Mesenchymal stem cell (in vitro differentiated cells and primary cell): Measurements from ENCODE around the gene DBNDD2.

ENCODE experiments used
- DNase-seq: peaks from one replicate; pipeline ENCODE4 v3.0.0-alpha.2; 2013
- H2AFZ ChIP-seq: one replicate; pipeline ENCODE4 v1.6.1; 2013; ENCODE audit warnings: low read depth, mild to moderate bottlenecking, control low read depth, inconsistent platforms, low read length, moderate library complexity
- H2AK5ac ChIP-seq: 2 replicates; pipeline ENCODE4 v1.6.1; 2013; ENCODE audit warnings: low read length, moderate library complexity, mild to moderate bottlenecking, inconsistent platforms; ENCODE audit not compliant: severe bottlenecking
- H2BK120ac ChIP-seq: one replicate; pipeline ENCODE4 v1.6.1; 2013; ENCODE audit warnings: low read depth, mild to moderate bottlenecking, inconsistent platforms, low read length, moderate library complexity
- H2BK12ac ChIP-seq, 2 experiments: one replicate each; pipeline ENCODE4 v1.6.1; 2013; ENCODE audit warnings: inconsistent platforms in 2 of 2, low read length in 2 of 2, mild to moderate bottlenecking in 2 of 2, moderate library complexity in 2 of 2, control low read depth in 1 of 2
- H2BK15ac ChIP-seq: one replicate; pipeline ENCODE4 v1.6.1; 2013; ENCODE audit warnings: mild to moderate bottlenecking, low read depth, inconsistent platforms; ENCODE audit not compliant: poor library complexity, severe bottlenecking
- H2BK5ac ChIP-seq: 2 replicates; pipeline ENCODE4 v1.6.1; 2013; ENCODE audit warnings: low read depth, mild to moderate bottlenecking, low read length, control low read depth, inconsistent platforms; ENCODE audit not compliant: poor library complexity, severe bottlenecking
- H3K14ac ChIP-seq, 2 experiments: one replicate each; pipeline ENCODE4 v1.6.1; 2013; ENCODE audit warnings: inconsistent platforms in 2 of 2, low read length in 2 of 2, control low read depth in 1 of 2, mild to moderate bottlenecking in 1 of 2, moderate library complexity in 1 of 2
- H3K18ac ChIP-seq, 2 experiments: one replicate each; pipeline ENCODE4 v1.6.1; 2013; ENCODE audit warnings: inconsistent platforms in 2 of 2, low read length in 2 of 2, control low read depth in 1 of 2, low read depth in 1 of 2, mild to moderate bottlenecking in 1 of 2
- H3K23ac ChIP-seq, 2 experiments: one replicate each; pipeline ENCODE4 v1.6.1; 2013; ENCODE audit warnings: inconsistent platforms in 2 of 2, low read length in 2 of 2, mild to moderate bottlenecking in 2 of 2, moderate library complexity in 2 of 2, control low read depth in 1 of 2
- H3K27ac ChIP-seq: 2 replicates; pipeline ENCODE4 v1.5.1; 2013; ENCODE audit warnings: mild to moderate bottlenecking, moderate library complexity, low read length, control low read depth, inconsistent platforms; ENCODE audit not compliant: poor library complexity, severe bottlenecking
- H3K27me3 ChIP-seq, 2 experiments: 2 replicates each; pipeline versions ENCODE4 v1.6.1 to v1.7.0; 2013; ENCODE audit warnings: low read length in 2 of 2, mild to moderate bottlenecking in 2 of 2, moderate library complexity in 2 of 2, control low read depth in 1 of 2, inconsistent platforms in 1 of 2; ENCODE audit not compliant: control insufficient read depth in 1 of 2, insufficient read depth in 1 of 2
- H3K36me3 ChIP-seq, 2 experiments: 2 replicates each; pipeline versions ENCODE4 v1.6.1 to v1.7.0; 2013; ENCODE audit warnings: low read length in 2 of 2, control low read depth in 1 of 2, inconsistent platforms in 1 of 2, low read depth in 1 of 2, mild to moderate bottlenecking in 1 of 2; ENCODE audit not compliant: insufficient read depth in 2 of 2, control insufficient read depth in 1 of 2
- H3K4ac ChIP-seq, 2 experiments: one replicate each; pipeline ENCODE4 v1.6.1; 2013; ENCODE audit warnings: inconsistent platforms in 2 of 2, low read length in 2 of 2, mild to moderate bottlenecking in 2 of 2, moderate library complexity in 2 of 2, control low read depth in 1 of 2, low read depth in 1 of 2
- H3K4me1 ChIP-seq: 2 replicates; pipeline ENCODE4 v1.6.1; 2013; ENCODE audit warnings: low read depth, low read length, control low read depth; ENCODE audit not compliant: control insufficient read depth, insufficient read depth
- H3K4me2 ChIP-seq: 2 replicates; pipeline ENCODE4 v1.6.1; 2013; ENCODE audit warnings: low read length, mild to moderate bottlenecking, inconsistent platforms; ENCODE audit not compliant: poor library complexity, severe bottlenecking
- H3K4me3 ChIP-seq, 2 experiments: 2 replicates each; pipeline versions ENCODE4 v1.5.1 to v1.7.0; 2013; ENCODE audit warnings: low read length in 2 of 2, mild to moderate bottlenecking in 2 of 2, control low read depth in 1 of 2, low read depth in 1 of 2; ENCODE audit not compliant: insufficient read depth in 1 of 2
- H3K79me1 ChIP-seq: replicated peaks from 2 replicates; pipeline ENCODE4 v1.6.1; 2013; ENCODE audit warnings: mild to moderate bottlenecking, control low read depth, low read length, inconsistent platforms; ENCODE audit not compliant: poor library complexity, severe bottlenecking
- H3K9ac ChIP-seq: 2 replicates; pipeline ENCODE4 v1.7.0; 2013; ENCODE audit warnings: mild to moderate bottlenecking, low read length, moderate library complexity
- H3K9me3 ChIP-seq: 2 replicates; pipeline ENCODE4 v1.7.0; 2013; ENCODE audit warnings: mild to moderate bottlenecking, low read length; ENCODE audit not compliant: control insufficient read depth
- H4K8ac ChIP-seq: one replicate; pipeline ENCODE4 v1.6.1; 2013; ENCODE audit warnings: inconsistent platforms, mild to moderate bottlenecking, low read length, moderate library complexity
- H4K91ac ChIP-seq: one replicate; pipeline ENCODE4 v1.6.1; 2013; ENCODE audit warnings: mild to moderate bottlenecking, low read length, inconsistent platforms
- WGBS: methylation state at CpG from one replicate; pipeline ENCODE4 v1.1.7; 2013; ENCODE audit warnings: mixed read lengths; 5-methylcytosine and 5-hydroxymethylcytosine counted together

Gene DBNDD2

DNA sequence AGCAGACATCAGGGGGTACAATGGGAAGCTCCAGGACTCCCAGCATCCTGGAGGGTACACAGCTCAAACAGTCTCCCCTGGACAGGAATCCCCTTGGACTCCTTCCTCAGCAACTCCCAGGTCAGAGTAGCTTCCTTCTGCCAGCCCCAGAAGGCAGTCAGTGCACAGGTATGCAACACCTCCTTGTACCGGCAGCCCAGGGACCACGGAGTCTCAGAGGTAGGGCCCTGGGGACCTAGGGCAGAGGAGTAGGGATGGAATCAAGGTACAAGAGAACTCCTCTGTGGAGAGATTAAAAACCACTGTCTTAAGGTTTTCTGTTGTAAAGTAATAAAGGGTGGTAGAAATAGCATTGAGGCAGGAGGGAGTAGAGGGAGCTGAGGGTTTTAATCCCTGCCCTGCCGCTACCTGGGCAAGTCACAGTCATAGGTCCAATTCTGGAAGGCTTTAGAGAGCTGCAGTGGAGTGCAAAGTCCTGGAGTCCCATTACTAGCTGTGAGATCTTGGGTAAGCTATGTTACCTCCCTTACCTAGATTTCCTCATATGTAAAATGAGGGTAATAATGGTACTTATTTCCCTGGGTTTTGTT, 37.4 kb upstream of the DBNDD2 start:
- peaks cover 35 to 41% of the 10 kb centered on the region in 2 experiments for H3K36me3 ChIP-seq
- DNase-seq: no peak
- H3K27ac ChIP-seq: no peak overlapping the region
- H4K8ac ChIP-seq: no peak overlapping the region
- no peak overlapping the region for H3K9ac ChIP-seq
- no peaks in the 10 kb centered on the region for H3K9me3 ChIP-seq
- no peak overlapping the region for H3K4ac ChIP-seq
- no peak overlapping the region for H2BK12ac ChIP-seq
- over 99% methylated on average over 3 of the region's 3 CpGs for WGBS
- H2AK5ac ChIP-seq: no peak overlapping the region
- peaks cover 11% of the 10 kb centered on the region for H3K4me1 ChIP-seq
- H3K23ac ChIP-seq: no peak overlapping the region
- no peak overlapping the region for H2BK5ac ChIP-seq
- H3K4me3 ChIP-seq: no peak overlapping the region
- H3K4me2 ChIP-seq: no peak overlapping the region
- no peak overlapping the region for H3K18ac ChIP-seq
- H3K14ac ChIP-seq: no peak overlapping the region
- H3K79me1 ChIP-seq: peaks cover 28% of the 10 kb centered on the region
- no peaks in the 10 kb centered on the region for H3K27me3 ChIP-seq
- H2BK15ac ChIP-seq: no peak overlapping the region
- H4K91ac ChIP-seq: no peak overlapping the region
- no peak overlapping the region for H2AFZ ChIP-seq
- H2BK120ac ChIP-seq: no peak overlapping the region

DNA sequence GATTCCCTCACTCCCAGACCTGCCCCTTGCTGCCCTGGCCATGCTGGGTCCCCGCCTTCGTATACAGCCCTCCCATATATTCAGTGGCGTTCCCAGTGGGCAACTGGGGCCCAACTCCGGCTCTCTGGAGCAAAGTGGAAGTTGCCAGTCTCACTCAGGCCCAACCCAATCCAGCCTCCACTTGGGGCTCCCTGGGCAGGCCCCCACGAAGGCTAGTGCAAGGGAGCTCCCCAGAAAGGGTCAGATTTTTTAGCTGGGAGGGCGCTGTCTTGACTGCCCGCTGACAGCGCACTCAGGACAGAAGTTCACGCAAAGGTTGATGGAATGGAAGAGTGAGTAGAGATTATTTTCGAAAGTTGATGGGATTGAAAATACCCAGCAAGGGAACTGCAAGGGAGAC, 35.8 kb upstream of the DBNDD2 start:
- H3K9me3 ChIP-seq: no peaks in the 10 kb centered on the region
- H3K4me3 ChIP-seq: no peak overlapping the region
- WGBS: 94% methylated on average over 10 of the region's 10 CpGs
- H2BK5ac ChIP-seq: no peak overlapping the region
- H3K27ac ChIP-seq: no peak overlapping the region
- no peak overlapping the region for H4K91ac ChIP-seq
- H3K14ac ChIP-seq: no peak overlapping the region
- peaks cover 12% of the 10 kb centered on the region for H3K4me1 ChIP-seq
- no peak overlapping the region for H2AK5ac ChIP-seq
- peaks cover 24 to 25% of the 10 kb centered on the region in 2 experiments for H3K36me3 ChIP-seq
- no peak for DNase-seq
- no peak overlapping the region for H2BK120ac ChIP-seq
- H3K9ac ChIP-seq: no peak overlapping the region
- H3K18ac ChIP-seq: no peak overlapping the region
- H3K79me1 ChIP-seq: peaks cover 18% of the 10 kb centered on the region
- no peak overlapping the region for H3K23ac ChIP-seq
- H3K27me3 ChIP-seq: no peaks in the 10 kb centered on the region
- H2AFZ ChIP-seq: no peak overlapping the region
- H3K4me2 ChIP-seq: no peak overlapping the region
- H2BK12ac ChIP-seq: no peak overlapping the region
- H3K4ac ChIP-seq: no peak overlapping the region
- H4K8ac ChIP-seq: no peak overlapping the region
- no peak overlapping the region for H2BK15ac ChIP-seq

DNA sequence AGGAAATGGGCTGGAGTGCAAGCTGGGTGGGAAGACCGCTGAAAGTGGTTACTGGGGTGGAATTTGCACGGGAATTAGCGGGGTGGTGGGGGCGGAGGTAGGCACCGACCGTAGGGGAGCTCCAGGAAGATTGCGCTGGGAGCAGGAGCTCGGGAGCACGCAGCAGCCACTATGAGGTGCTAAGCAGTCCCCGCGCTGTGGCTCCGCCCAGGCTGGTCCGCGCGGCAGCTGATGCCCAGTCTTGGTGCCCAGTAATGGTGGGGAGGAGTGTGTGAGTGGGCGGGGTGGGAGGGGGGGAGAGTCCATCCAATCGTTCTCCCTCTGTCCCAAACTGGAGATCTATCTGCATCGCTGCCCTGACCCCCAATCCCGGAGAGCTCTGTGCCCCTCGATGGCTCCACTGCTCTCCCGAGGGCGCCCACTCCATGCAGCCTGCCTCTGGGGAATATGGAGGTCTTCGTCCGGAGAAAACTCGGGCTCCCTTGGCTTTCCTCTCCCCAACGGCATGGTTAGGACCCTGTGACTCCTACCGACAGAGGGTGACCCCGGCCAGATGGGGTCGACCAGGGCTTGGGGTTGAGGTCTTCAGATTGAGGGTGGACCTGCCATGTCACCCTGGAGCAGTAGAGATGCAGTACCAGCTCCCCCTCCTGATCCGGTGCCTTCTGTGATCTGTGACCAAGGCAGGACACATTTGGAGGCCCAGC, 35.3 kb upstream of the DBNDD2 start:
- no peak overlapping the region for H3K23ac ChIP-seq

DNA sequence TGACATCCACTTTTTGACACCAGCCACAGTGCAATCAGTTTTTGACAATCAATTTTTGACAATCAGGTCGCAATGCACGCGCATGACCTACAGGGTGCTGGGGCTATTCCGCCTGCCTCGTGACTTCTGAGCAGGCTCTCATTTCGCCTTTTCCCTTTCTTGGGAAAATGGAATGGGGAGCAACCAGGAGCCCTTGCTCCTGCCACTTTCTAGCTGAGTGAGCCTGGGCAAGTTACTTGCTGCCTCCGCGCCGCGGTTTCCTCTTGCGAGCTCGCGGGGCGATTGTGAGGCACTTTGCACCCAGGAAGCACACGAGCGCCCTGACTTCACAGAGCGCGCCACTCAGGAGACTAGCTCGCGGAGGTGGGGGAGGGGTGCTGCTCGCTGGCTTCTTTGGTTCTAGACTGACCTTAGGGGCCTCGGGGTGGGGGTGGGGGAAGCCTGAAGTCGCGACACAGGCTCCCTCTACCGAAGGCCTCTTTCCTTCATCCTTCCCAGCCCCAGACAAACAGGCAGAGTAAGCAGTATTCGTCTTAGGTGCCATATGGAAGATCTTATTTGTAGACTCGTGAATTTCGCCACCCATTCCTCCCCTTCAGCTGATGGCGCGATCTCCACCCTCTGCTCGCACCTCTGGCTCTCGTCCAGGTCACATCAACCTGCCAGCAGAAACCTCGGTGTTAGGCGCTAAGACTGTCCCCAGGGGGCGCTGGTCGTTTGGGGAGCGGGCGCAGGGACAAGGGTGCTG, 34.6 kb upstream of the DBNDD2 start:
- no peak overlapping the region for H4K91ac ChIP-seq
- H4K8ac ChIP-seq: peak overlapping the region; percentile 88
- no peak overlapping the region for H3K27ac ChIP-seq
- WGBS: 17% methylated on average over 26 of the region's 38 CpGs
- H3K4me3 ChIP-seq: peak overlapping the region; percentile 14 to 85
- peaks cover 14% of the 10 kb centered on the region for H3K4me1 ChIP-seq
- no peak overlapping the region for H2BK12ac ChIP-seq
- H2AFZ ChIP-seq: peak overlapping the region; percentile 3
- H2BK120ac ChIP-seq: no peak overlapping the region
- H2BK5ac ChIP-seq: no peak overlapping the region
- DNase-seq: peak; percentile 80
- H3K14ac ChIP-seq: no peak overlapping the region
- peak overlapping the region; percentile 57 for H3K4me2 ChIP-seq
- peak overlapping the region; percentile 83 for H3K9ac ChIP-seq
- H3K18ac ChIP-seq: peak overlapping the region in 1 of 2 experiments; percentile 37
- H2BK15ac ChIP-seq: peak overlapping the region; percentile 19
- H3K4ac ChIP-seq: peak overlapping the region in 1 of 2 experiments; percentile 16
- H3K27me3 ChIP-seq: no peaks in the 10 kb centered on the region
- no peak overlapping the region for H2AK5ac ChIP-seq
- H3K23ac ChIP-seq: no peak overlapping the region
- H3K79me1 ChIP-seq: peaks cover 7% of the 10 kb centered on the region
- peaks cover 12 to 14% of the 10 kb centered on the region in 2 experiments for H3K36me3 ChIP-seq
- H3K9me3 ChIP-seq: no peaks in the 10 kb centered on the region

More for the DNA sequence above, 35.3 kb upstream of the DBNDD2 start:
- peaks cover 14% of the 10 kb centered on the region for H3K4me1 ChIP-seq
- no peak overlapping the region for H2BK120ac ChIP-seq
- peaks cover 12% of the 10 kb centered on the region for H3K79me1 ChIP-seq
- no peak overlapping the region for H3K4me2 ChIP-seq
- H2BK12ac ChIP-seq: no peak overlapping the region
- no peak overlapping the region for H2BK5ac ChIP-seq
- DNase-seq: no peak
- peak overlapping the region; percentile 83 for H3K9ac ChIP-seq
- H3K18ac ChIP-seq: no peak overlapping the region
- no peak overlapping the region for H2AK5ac ChIP-seq
- H3K4ac ChIP-seq: peak overlapping the region in 1 of 2 experiments; percentile 16
- H3K9me3 ChIP-seq: no peaks in the 10 kb centered on the region
- peak overlapping the region in 1 of 2 experiments; percentile 85 for H3K4me3 ChIP-seq
- H2AFZ ChIP-seq: no peak overlapping the region
- no peak overlapping the region for H2BK15ac ChIP-seq
- no peak overlapping the region for H4K91ac ChIP-seq
- no peak overlapping the region for H3K14ac ChIP-seq
- H3K27ac ChIP-seq: no peak overlapping the region
- 51% methylated on average over 29 of the region's 30 CpGs for WGBS
- H3K36me3 ChIP-seq: peaks cover 18 to 19% of the 10 kb centered on the region in 2 experiments
- H4K8ac ChIP-seq: no peak overlapping the region
- no peaks in the 10 kb centered on the region for H3K27me3 ChIP-seq
